ENCODE measurements around the gene MADD.

GRCh38 chr11:47261291-47261800, 8.6 kb upstream of the MADD start:
- TF ChIP-seq EZH2 (IDR thresholded peaks at IDR 0.05; ENCODE audit: insufficient read depth, poor library complexity, severe bottlenecking) = no peak
- TF ChIP-seq EZH2phosphoT487 (IDR thresholded peaks at IDR 0.05; ENCODE audit: insufficient read depth, low read depth) = no peak
